ENCODE data around the gene RMND1. TPM values are rescaled to one million over a fixed set of nuclear protein-coding genes. Genes with fewer than 3 reads are reported as not detected.
A peak's percentile ranks its signal among the peaks of the same experiment; 100 is the strongest.

The RMND1 gene
- total and polyA plus RNA-seq, 2 of the 13 experiments (the other 11 are each of a cell fraction or from before 2014, with no cell fraction given) = 34.0 to 72.5 TPM

GRCh38 chr6:151391471-151392413 is 60.2 kb downstream of the RMND1 start, which contains the start of gene ZBTB2 (continued):
- TF ChIP-seq ZNF616 (CRISPR knock-in tag; IDR thresholded peaks at IDR 0.05; ENCODE audit: low read depth) (no peak), HMGXB3 (CRISPR knock-in tag; IDR thresholded peaks at IDR 0.05; ENCODE audit: borderline replicate concordance) (no peak), NFATC3 (CRISPR knock-in tag; IDR thresholded peaks at IDR 0.05) (no peak), ZNF468 (CRISPR knock-in tag; IDR thresholded peaks at IDR 0.05) (0 out of 2 replicates have a peak, but pooled peaks have one; percentile 10), SUZ12 (IDR thresholded peaks at IDR 0.05; ENCODE audit: low read depth, low read length) (no peak), ZNF407 (CRISPR knock-in tag; IDR thresholded peaks at IDR 0.05; ENCODE audit: not compliant biosample characterization) (no peak), ZNF770 (CRISPR knock-in tag; IDR thresholded peaks at IDR 0.05) (no peak), SCMH1 (CRISPR knock-in tag; IDR thresholded peaks at IDR 0.05; ENCODE audit: borderline replicate concordance) (no peak), NFIC (IDR thresholded peaks at IDR 0.05; ENCODE audit: low read length) (no peak), TCF7L2 (IDR thresholded peaks at IDR 0.05; ENCODE audit: low read depth, low read length) (no peak), CCDC6 (CRISPR knock-in tag; IDR thresholded peaks at IDR 0.05) (0 out of 2 replicates have a peak, but pooled peaks have one; percentile 7), MTA1 (CRISPR knock-in tag; IDR thresholded peaks at IDR 0.05; ENCODE audit: borderline replicate concordance) (no peak), REXO4 (CRISPR knock-in tag; IDR thresholded peaks at IDR 0.05; ENCODE audit: borderline replicate concordance) (no peak)

Measured in HepG2 (cell line).